Superior temporal gyrus (tissue), 1 donor: ENCODE results near the gene S1PR4.
"Not testable (repeated sequence)": the region's sequence is repeated elsewhere in the genome, so short reads cannot be mapped to it uniquely, and the experiment has no call there.

Source experiments
- DNase-seq: peaks from one replicate; pipeline ENCODE4 v3.0.0-alpha.2; 2016; ENCODE audit errors: extremely low spot score

Gene S1PR4

DNA sequence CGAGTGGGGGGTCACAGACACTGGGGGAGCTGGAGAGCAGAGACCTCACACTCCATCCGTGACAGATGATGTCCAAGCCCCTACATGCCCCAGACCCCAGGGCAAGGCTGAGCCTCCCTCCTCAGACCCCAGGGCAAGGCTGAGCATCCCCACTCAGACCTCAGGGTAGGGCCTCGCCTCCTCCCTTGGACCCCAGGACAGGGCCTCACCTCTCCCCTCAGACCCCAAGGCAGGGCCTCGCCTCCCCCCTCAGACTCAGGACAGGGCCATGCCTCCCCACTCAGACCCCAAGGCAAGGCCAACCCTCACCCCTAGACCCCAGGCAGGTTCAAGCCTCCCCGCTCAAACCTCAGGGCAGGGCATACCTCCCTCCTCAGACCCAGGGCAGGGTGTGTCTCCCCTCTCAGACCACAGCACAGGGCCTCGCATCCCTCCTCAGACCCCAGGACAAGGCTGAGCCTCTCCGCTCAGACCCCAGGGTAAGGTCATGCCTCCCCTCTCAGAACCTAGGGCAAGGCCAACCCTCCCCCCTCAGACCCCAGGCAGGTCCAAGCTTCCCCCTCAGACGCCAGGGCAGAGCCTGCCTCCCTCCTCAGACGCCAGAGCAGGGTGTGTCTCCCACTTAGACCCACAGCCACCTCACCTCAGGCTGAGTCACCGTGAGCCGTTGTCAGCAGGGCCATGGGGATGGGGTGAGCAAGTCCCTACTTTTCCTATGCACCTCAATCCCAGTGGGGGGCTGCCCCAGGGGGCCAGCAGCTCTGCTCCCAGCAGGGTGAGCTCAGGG is 1.7 kb upstream of the S1PR4 start:
- no peak for DNase-seq

DNA sequence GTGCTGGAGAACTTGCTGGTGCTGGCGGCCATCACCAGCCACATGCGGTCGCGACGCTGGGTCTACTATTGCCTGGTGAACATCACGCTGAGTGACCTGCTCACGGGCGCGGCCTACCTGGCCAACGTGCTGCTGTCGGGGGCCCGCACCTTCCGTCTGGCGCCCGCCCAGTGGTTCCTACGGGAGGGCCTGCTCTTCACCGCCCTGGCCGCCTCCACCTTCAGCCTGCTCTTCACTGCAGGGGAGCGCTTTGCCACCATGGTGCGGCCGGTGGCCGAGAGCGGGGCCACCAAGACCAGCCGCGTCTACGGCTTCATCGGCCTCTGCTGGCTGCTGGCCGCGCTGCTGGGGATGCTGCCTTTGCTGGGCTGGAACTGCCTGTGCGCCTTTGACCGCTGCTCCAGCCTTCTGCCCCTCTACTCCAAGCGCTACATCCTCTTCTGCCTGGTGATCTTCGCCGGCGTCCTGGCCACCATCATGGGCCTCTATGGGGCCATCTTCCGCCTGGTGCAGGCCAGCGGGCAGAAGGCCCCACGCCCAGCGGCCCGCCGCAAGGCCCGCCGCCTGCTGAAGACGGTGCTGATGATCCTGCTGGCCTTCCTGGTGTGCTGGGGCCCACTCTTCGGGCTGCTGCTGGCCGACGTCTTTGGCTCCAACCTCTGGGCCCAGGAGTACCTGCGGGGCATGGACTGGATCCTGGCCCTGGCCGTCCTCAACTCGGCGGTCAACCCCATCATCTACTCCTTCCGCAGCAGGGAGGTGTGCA is 587 bp downstream of the S1PR4 start:
- DNase-seq: no peak

DNA sequence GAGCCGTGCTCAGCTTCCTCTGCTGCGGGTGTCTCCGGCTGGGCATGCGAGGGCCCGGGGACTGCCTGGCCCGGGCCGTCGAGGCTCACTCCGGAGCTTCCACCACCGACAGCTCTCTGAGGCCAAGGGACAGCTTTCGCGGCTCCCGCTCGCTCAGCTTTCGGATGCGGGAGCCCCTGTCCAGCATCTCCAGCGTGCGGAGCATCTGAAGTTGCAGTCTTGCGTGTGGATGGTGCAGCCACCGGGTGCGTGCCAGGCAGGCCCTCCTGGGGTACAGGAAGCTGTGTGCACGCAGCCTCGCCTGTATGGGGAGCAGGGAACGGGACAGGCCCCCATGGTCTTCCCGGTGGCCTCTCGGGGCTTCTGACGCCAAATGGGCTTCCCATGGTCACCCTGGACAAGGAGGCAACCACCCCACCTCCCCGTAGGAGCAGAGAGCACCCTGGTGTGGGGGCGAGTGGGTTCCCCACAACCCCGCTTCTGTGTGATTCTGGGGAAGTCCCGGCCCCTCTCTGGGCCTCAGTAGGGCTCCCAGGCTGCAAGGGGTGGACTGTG is 1.2 kb downstream of the S1PR4 start:
- no peak for DNase-seq

DNA sequence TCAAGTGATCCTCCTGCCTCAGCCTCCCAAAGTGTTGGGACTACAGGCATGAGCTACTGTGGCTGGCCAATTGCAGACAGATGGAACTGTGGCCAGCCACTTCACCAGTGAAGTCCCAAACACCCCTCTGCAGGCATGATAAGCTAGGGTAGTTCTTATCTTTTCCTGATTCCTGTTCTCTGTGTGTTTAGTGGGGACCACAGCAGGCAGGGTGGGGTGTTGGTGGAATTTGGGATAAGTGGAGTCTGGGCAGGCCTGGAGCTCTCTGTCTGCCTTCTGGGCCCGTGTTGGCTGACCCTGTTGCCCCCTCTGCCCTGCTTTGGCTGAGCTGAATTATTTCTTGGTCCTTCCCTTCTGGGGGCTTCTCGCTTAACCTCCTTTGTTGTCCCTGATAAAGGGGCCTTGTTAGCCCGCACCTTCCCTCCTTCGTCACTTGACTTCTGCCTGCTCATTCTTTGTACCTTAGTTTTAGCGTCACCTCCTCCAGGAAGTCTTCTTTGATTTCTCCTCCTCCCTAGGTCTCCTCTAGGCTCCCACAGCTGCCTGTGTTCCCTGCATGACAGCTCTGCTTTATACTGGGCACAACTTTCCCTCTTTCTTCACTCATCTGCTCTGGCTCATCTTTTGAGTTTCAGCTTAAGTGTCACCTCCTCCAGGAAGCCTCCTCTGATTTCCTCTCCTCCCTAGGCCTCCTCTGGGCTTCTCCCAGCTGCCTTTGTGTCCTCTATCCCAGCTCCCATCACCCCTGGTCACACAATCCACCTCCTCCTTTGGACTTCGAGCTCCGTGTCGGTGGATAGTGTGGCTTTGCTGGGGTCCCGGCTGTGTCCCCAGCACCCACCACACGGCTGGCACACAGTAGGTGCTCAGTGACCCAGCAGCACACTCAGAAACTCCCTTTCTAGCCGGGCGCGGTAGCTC is 5.4 kb downstream of the S1PR4 start:
- no peak for DNase-seq

DNA sequence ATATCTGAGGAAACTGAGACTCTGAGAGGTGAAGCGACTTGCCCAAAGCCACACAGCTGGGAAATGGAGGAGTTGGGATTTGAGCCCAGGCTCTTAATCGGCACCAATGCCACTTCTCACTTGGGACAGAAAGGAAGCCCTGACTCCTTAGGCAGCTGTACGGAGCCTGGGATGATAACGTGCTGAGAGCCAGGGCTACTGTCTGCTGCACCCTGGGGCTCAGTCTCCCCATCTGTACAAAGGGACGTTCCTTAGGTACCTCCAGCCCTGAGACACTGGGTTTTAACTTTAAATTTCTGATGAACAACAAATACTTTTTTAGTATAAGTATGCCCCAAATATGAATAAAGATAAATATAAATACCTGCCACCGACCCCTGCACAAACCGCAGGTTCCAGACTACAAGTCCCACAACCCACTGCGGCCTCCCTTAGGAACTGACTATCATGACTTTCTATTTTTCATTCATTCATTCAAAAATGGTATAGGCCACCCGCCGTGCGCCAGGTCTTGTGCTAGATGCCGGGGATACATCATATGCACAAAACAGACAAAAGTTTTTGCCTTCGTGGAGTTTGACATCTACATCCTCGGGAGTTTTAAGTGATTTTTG is 6.4 kb downstream of the S1PR4 start:
- DNase-seq: no peak

DNA sequence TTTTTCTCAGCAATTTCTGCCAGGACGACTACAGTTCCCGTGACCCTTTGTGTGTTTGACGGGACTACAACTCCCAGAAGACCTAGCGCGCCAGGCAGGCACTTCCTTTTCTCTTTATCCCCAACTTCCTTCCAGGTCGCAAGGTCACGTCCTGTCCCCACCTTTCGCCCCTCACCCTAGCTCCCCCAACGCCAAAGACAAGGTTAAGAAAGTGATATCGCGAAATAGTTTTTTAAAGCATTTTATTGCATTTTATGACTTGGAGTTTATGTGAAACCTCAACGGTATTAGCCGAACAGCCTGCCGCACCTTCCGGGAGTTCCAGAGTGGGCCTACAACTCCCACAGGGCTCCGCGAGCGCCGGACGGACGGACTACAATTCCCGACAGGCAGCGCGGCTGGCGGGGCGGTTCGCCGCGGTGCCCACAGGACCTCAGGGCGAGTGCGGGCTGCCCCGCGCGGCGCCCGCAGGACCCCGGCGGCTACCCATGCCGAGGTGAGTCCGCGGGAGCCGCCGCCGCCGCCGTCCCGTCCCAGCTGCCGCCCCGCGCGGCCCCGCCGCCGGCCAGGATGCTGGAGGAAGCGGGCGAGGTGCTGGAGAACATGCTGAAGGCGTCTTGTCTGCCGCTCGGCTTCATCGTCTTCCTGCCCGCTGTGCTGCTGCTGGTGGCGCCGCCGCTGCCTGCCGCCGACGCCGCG is 7.0 kb downstream of the S1PR4 start, which contains the start of gene NCLN:
TSS of gene NCLN (plus strand) at position 470 of the 699 bp plus-strand sequence. CDS start at position 571, 101 bp downstream.
- DNase-seq: peak; percentile 99

DNA sequence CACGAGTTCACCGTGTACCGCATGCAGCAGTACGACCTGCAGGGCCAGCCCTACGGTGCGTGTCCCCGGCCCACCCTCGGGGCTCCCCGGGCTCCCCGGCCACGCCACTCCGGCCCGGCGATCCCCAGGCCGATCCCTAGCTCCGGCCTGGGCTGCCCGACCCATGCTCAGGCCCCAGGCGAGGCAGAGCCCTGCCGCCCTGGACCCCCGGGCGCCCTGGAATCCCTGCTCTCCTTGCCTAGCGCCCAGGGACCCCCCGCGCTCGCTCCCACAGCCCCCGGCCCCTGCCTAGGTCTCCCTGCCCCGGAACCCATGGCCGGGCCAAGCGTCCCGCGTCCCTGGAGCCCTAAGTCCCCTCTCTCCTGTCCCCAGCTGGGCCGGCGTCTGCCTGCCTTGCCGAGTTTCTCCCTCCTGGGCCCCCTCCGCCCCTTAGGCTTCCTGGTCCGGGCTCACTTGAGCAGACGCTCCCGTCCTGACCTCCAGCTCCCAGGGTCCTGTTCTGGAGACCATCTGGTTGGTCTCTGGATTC is 7.7 kb downstream of the S1PR4 start:
- DNase-seq: no peak

DNA sequence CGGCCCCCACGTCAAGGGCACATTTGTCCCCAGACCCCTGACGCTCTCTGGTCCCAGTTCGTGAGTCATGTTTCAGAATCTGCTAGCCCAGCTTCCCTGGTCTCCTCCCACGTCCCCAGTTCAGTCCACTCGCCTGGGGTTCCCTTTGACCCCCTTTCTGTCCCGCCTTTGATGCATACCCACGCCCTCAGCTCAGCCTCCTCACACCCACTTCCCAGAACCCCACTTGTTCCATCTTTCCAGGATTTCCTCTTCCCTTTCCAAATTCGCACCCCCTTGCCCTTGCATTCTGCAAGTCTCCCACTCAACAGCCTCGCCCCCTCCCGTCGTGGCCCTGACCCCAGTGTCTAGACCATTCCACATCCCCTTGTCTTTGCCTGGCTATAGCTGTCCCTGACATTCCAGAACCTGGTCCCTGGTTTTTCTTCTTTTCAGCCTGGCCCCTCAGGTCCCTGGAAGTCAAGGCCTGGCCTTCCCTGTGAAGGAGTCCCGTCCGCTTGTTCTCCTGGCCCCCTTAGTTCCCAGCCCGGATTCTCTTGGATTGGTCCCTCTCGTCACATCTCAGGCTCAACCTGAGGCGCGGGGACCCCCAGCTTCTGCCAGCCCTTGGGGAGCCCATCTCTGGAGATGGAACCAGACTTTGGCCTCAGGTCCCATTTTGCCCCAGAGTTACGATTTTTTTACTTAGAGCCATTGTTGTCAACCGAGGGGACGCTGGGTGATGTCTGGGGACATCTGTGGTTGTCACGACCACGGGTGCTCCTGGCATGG is 8.5 kb downstream of the S1PR4 start:
- DNase-seq: no peak

DNA sequence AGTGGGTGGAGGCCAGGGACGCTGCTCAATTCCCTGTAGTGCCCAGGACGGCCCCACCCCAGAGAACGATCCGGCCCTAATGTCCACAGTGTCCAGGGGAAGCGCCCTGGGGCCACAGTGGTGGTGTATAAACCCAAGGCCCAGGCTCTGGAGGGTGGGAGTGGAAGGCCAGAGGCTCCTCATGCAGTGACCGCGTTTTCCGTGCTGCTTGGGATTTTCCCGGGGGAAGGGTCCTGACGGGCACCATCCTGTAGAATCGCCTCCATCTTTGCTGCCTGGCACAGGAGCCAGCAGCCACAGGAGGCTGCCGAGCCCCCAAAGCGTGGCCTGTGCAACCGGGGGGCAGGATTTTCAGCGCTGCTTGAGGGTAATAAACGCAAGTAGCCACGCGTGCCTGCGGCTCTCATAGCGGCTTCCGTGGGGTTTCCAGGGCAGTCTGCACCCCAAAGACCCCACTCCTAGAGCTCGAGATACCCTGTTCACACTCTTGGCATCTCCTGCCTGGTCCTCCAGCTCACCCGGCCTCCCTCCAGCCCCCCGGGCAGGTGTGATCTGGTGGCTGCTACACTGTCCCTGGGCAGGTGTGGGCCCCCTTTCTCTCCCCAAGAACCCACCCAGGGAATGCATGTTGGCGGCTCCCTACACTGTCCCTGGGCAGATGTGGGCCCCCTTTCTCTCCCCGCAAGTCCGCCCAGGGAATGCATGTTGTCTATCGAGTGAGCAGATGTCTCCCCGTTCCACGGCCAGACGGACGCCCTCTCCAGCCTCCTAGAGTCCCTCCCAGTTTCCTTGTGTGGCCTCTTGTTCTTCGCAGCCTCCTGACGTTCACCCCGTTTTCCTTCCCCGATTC is 9.3 kb downstream of the S1PR4 start:
- DNase-seq: no peak

DNA sequence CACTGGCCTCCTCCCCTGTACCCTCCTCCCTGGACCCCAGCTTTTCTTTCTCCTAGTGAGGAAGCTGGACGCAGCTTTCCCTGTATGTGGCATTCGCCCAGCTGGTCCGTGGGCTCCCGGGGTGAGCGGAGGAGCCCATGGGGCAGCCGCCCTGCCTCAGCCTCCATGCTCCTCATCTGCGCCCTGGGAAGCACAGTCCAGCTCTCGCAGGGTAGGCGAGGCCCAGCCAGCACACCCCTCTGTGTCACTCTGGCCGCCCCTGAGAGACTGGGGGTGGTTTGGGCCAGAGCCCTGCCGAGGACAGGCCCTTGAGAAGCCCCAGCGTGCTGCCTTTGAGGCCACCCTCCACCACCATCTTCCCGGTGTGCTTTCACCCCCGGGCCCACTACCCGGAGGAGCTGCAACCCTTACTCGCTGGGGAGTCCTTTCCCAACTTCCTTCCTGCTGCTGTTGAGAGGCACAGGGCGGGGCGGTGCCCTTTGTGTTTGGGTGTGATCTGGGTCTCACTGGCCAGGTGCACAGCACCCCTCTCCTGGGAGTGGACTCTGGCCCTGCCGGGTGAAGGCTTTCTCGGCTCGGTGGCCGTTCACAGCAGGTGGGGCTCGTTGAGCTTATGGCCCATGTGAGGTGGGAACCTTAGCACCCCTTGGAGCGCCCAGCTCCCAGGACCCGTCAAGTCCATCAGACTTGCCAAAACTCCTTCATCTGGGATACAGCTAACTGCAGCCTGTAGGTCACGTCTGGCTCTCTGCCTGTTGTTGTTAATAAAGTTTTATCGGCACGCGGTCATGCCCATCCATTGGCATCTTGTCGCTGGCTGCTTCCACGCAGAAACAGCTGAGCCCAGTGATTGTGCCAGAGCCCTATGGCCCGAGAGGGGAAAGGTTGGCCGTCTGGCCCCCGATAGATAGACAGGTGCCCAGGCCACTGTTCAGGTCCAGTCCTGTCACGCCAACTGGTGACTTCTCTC is 10.3 kb downstream of the S1PR4 start:
- no peak for DNase-seq

DNA sequence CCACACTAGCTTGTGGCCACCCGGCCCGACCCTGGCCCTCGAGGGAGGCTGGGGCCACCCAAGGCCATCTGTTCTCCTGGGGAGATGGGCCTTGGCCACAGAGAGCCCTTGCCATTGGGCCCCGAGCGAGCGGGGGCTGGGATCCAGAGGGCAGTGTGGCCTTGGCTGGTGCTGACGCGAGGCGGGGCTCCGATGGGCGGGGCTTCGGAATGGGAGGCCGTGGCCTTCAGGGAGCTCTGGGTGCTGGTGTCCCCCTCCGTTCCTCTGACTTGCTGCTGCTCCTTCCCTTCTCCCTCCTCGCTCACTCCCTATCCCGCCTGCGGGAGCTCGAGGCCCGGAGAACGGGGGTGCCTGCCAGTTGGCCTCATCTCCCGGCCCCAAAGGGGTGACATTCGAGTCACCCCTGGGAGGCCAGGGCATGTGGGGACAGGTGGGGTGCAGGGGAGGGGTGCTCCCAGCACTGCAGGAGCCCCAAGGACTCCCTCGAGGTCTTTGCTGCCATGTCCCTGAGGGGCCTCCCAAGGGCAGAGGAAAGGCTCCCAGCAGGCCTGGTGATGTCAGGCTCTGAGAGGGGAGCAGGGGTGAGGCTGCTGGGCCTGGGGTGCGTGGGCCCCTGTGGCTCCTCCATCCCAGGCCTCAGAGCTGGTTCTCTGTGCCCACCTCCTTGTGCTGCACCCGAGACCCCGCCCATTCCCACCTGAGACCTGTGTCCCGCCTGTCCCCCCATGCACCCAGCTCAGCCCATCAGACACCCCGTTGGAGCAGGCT is 11.3 kb downstream of the S1PR4 start:
- no peak for DNase-seq

DNA sequence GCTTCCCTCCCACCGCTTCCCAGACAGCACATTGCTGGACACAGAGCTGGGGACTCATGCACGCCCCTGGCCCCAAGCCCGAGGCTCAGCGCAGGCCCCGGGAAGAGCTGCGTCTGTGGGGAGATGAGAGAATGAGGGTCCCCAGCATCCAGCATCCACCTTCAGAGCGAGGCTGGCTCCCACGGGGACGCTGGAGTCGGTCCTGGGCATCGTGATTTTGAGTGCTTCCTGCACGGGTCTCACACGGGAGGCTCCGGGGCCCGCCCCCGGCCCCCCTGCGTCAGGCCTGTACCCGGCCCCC is 11.9 kb downstream of the S1PR4 start:
- DNase-seq: no peak

DNA sequence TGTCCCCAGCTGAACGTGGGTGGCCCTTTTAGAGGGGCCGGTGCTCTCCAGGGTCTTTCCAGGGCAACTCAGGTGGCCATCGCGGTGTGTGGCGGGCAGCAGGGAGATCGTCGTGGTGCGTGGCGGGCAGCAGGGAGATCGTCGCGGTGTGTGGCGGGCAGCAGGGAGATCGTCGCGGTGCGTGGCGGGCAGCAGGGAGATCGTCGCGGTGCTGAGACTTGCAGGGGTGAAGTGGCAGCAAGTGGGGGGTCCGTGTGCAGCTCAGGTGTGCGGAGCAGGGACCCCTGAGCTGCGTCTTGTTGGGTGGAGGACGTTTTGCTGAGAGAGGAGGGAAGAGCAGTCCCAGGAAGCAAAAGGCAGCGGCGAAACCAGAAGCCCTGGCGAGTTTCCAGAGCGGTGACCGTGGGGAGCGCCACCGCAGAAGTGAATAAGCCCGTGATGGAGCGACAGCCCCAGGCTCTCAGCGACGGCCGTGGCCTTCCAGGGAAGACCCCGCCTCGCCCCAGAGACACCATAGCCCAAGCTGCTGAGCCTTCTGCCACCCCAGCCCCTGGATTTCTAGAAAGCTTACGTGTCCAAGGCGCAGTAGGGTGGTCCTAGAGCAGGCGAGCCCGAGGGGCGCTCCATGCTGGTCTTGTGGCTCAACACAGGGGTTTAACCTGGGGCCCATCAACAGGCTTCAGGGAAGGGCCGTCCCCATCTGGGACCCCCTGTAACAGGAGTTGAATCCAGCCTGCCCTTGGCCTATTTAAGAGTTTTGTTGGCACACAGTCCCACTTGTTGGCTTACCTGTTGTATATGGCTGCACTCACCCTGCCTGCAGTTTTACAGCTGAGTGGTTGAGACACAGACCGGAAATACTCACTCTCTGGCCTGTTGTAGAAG is 12.6 kb downstream of the S1PR4 start:
- no peak for DNase-seq

DNA sequence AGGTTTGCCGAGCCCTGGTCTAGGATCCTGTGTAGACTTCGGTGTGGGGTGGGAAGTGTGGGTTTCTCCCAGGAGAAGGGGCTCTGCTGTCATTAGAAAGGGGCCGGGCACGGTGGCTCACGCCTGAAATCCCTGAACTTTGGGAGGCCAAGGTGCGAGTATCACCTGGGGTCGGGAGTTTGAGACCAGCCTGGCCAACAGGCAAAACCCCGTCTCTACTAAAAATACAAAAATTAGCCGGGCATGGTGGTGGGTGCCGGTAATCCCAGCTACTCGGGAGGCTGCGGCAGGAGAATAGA is 13.2 kb downstream of the S1PR4 start:
- DNase-seq: not testable (repeated sequence)

DNA sequence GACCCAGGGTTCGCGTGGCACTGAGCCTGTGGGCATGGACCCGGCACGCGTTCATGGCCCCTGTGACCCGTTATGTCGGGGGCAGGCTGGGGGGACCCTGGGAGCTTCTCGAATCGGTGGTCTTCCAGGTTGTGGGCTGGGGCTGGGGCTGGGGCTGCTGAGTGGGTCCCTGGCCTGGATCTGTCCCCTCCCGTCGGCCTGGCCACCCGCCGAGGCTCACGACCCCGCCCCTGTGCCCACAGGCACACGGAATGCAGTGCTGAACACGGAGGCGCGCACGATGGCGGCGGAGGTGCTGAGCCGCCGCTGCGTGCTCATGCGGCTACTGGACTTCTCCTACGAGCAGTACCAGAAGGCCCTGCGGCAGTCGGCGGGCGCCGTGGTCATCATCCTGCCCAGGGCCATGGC is 13.7 kb downstream of the S1PR4 start:
- DNase-seq: no peak

DNA sequence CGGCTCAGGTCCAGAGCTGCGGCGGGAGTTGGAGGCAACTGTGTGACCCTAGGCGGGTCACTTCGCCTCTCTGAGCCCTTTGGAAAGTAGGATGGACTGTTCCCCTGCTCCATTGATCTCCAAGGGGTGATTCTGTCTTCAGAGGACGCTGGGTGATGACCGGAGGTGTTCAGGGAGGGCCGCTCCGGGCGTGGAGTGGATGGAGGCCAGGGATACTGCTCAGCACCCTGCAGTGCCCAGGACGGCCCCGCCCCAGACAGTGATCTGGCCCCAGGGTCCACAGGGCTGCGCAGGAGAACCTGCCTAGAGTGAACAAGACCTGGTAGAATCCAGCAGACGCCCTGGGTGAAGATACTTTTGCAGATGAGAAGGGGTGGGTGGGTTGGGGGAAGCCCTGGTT is 14.1 kb downstream of the S1PR4 start:
- no peak for DNase-seq
